GM19372 (cell line): ENCODE data around the gene SLC30A2.

Experiments
- ATAC-seq: cut with Tn5 transposase; IDR thresholded peaks from one replicate; pipeline ENCODE4 v1.9.1; 2021; ENCODE audit warnings: mild to moderate bottlenecking, low read depth, moderate library complexity; ENCODE audit not compliant: unreplicated experiment

Gene SLC30A2

GRCh38 chr1:26043765-26044164 lies 2.2 kb downstream of the SLC30A2 start:
- ATAC-seq = no peak

- no peak for ATAC-seq
These were observed 3.9 kb downstream of the SLC30A2 start for GRCh38 chr1:26041978-26042377.

- ATAC-seq = no peak
These were observed 4.5 kb downstream of the SLC30A2 start for GRCh38 chr1:26041401-26041800.

- ATAC-seq = no peak
These were observed 7.0 kb downstream of the SLC30A2 start for GRCh38 chr1:26038904-26039303.

GRCh38 chr1:26038477-26038876 lies 7.4 kb downstream of the SLC30A2 start:
- no peak for ATAC-seq

- no peak for ATAC-seq
These were observed 8.0 kb downstream of the SLC30A2 start for GRCh38 chr1:26037904-26038303.

GRCh38 chr1:26036756-26037281 lies 9.1 kb downstream of the SLC30A2 start:
- ATAC-seq = no peak

GRCh38 chr1:26035959-26036755 lies 9.8 kb downstream of the SLC30A2 start:
- peak; percentile 49 for ATAC-seq

- ATAC-seq = peak; percentile 91
These were observed 10.5 kb downstream of the SLC30A2 start for GRCh38 chr1:26035203-26035958.

GRCh38 chr1:26034504-26035202 lies 11.3 kb downstream of the SLC30A2 start:
- ATAC-seq = no peak

GRCh38 chr1:26032656-26033357 lies 13.1 kb downstream of the SLC30A2 start:
- ATAC-seq = no peak

- ATAC-seq = no peak
These were observed 14.2 kb downstream of the SLC30A2 start for GRCh38 chr1:26031611-26032220.

- no peak for ATAC-seq
These were observed 14.7 kb downstream of the SLC30A2 start for GRCh38 chr1:26031196-26031595.

GRCh38 chr1:26029864-26030481 lies 15.9 kb downstream of the SLC30A2 start:
- ATAC-seq = no peak

- ATAC-seq = no peak
These were observed 16.7 kb downstream of the SLC30A2 start for GRCh38 chr1:26029054-26029863.

GRCh38 chr1:26028490-26028980 lies 17.4 kb downstream of the SLC30A2 start:
- ATAC-seq = no peak

GRCh38 chr1:26027716-26028489 lies 18.0 kb downstream of the SLC30A2 start:
- ATAC-seq = no peak

- ATAC-seq = no peak
These were observed 20.4 kb downstream of the SLC30A2 start for GRCh38 chr1:26025517-26025916.
